ENCODE results near the gene CEP57L1.
"Not testable (repeated sequence)": the region's sequence is repeated elsewhere in the genome, so short reads cannot be mapped to it uniquely, and the experiment has no call there.

Gene CEP57L1

GRCh38 chr6:109125504-109125903 lies 30.2 kb downstream of the CEP57L1 start:
- H3K9ac ChIP-seq (ENCODE audit: low read length), result no peak overlapping the region
- no CpG with 5 or more reads among the region's 3 CpGs for WGBS (ENCODE audit: extremely low coverage, insufficient coverage, insufficient read length)

GRCh38 chr6:109130065-109130464 lies 34.8 kb downstream of the CEP57L1 start:
- Histone ChIP-seq H2AFZ (ENCODE audit: insufficient read depth, low read length, poor library complexity) (no peak overlapping the region), H4K12ac (ENCODE audit: low read depth, low read length) (no peak overlapping the region), H2BK120ac (ENCODE audit: insufficient read depth, low read length, poor library complexity) (no peak overlapping the region), H3K36me3 (ENCODE audit: control insufficient read depth in 1 of 2, insufficient read depth in 2 of 2, low read length in 2 of 2) (no peaks in the 10 kb centered on the region), H3K23ac (ENCODE audit: low read length) (no peak overlapping the region), H4K91ac (ENCODE audit: low read depth, low read length) (no peak overlapping the region), H3K9ac (ENCODE audit: low read length) (no peak overlapping the region), H3K4me1 (ENCODE audit: control insufficient read depth in 1 of 2, insufficient read depth in 2 of 2, low read length in 2 of 2) (no peaks in the 10 kb centered on the region), H3K9me3 (ENCODE audit: insufficient read depth, low read depth, low read length) (no peaks in the 10 kb centered on the region), H2AK5ac (ENCODE audit: low read length) (no peak overlapping the region), H3K18ac (ENCODE audit: low read length) (no peak overlapping the region), H3K79me1 (ENCODE audit: low read length) (no peaks in the 10 kb centered on the region), H3K79me2 (ENCODE audit: control insufficient read depth, insufficient read depth, low read length, poor library complexity) (no peaks in the 10 kb centered on the region), H4K8ac (ENCODE audit: low read depth, low read length) (no peak overlapping the region), H3K27me3 (ENCODE audit: insufficient read depth, low read length) (no peaks in the 10 kb centered on the region), H3K4me2 (ENCODE audit: low read length) (no peak overlapping the region), H3K4me3 (ENCODE audit: low read depth, low read length) (no peak overlapping the region), H3K27ac (ENCODE audit: low read depth, low read length) (no peak overlapping the region), H2BK5ac (ENCODE audit: low read depth, low read length, poor library complexity) (no peak overlapping the region), H3K14ac (ENCODE audit: low read length) (no peak overlapping the region), H3K4ac (ENCODE audit: low read depth, low read length) (no peak overlapping the region), H2BK12ac (ENCODE audit: low read length) (no peak overlapping the region)
- no peak for DNase-seq
- no CpG with 5 or more reads among the region's 3 CpGs for WGBS (ENCODE audit: extremely low coverage, insufficient coverage, insufficient read length)

More at GRCh38 chr6:109125504-109125903, 30.2 kb downstream of the CEP57L1 start:
- Histone ChIP-seq H3K36me3 (ENCODE audit: control insufficient read depth in 1 of 2, insufficient read depth in 2 of 2, low read length in 2 of 2) (no peaks in the 10 kb centered on the region), H3K4me3 (ENCODE audit: low read depth, low read length) (no peak overlapping the region), H3K23ac (ENCODE audit: low read length) (no peak overlapping the region), H3K14ac (ENCODE audit: low read length) (no peak overlapping the region), H3K18ac (ENCODE audit: low read length) (no peak overlapping the region), H3K4me1 (ENCODE audit: control insufficient read depth in 1 of 2, insufficient read depth in 2 of 2, low read length in 2 of 2) (no peaks in the 10 kb centered on the region), H3K79me1 (ENCODE audit: low read length) (no peaks in the 10 kb centered on the region), H4K91ac (ENCODE audit: low read depth, low read length) (no peak overlapping the region), H2AFZ (ENCODE audit: insufficient read depth, low read length, poor library complexity) (no peak overlapping the region), H2BK12ac (ENCODE audit: low read length) (no peak overlapping the region), H3K4me2 (ENCODE audit: low read length) (no peak overlapping the region), H2BK120ac (ENCODE audit: insufficient read depth, low read length, poor library complexity) (no peak overlapping the region), H3K4ac (ENCODE audit: low read depth, low read length) (no peak overlapping the region), H3K79me2 (ENCODE audit: control insufficient read depth, insufficient read depth, low read length, poor library complexity) (no peaks in the 10 kb centered on the region), H4K8ac (ENCODE audit: low read depth, low read length) (no peak overlapping the region), H3K27ac (ENCODE audit: low read depth, low read length) (no peak overlapping the region), H3K9me3 (ENCODE audit: insufficient read depth, low read depth, low read length) (no peaks in the 10 kb centered on the region), H2AK5ac (ENCODE audit: low read length) (no peak overlapping the region), H4K12ac (ENCODE audit: low read depth, low read length) (no peak overlapping the region), H3K27me3 (ENCODE audit: insufficient read depth, low read length) (no peaks in the 10 kb centered on the region), H2BK5ac (ENCODE audit: low read depth, low read length, poor library complexity) (no peak overlapping the region)
- DNase-seq, result no peak

GRCh38 chr6:109135600-109135999 lies 40.3 kb downstream of the CEP57L1 start:
- not testable (repeated sequence) for H3K4me1 ChIP-seq (ENCODE audit: control insufficient read depth in 1 of 2, insufficient read depth in 2 of 2, low read length in 2 of 2); H3K18ac ChIP-seq (ENCODE audit: low read length); H2AK5ac ChIP-seq (ENCODE audit: low read length); H3K9ac ChIP-seq (ENCODE audit: low read length); H3K14ac ChIP-seq (ENCODE audit: low read length); H2AFZ ChIP-seq (ENCODE audit: insufficient read depth, low read length, poor library complexity); H3K9me3 ChIP-seq (ENCODE audit: insufficient read depth, low read depth, low read length); H4K91ac ChIP-seq (ENCODE audit: low read depth, low read length); H3K27me3 ChIP-seq (ENCODE audit: insufficient read depth, low read length); H3K23ac ChIP-seq (ENCODE audit: low read length); H3K36me3 ChIP-seq (ENCODE audit: control insufficient read depth in 1 of 2, insufficient read depth in 2 of 2, low read length in 2 of 2); H4K12ac ChIP-seq (ENCODE audit: low read depth, low read length); H3K79me2 ChIP-seq (ENCODE audit: control insufficient read depth, insufficient read depth, low read length, poor library complexity); H2BK12ac ChIP-seq (ENCODE audit: low read length); DNase-seq; H2BK5ac ChIP-seq (ENCODE audit: low read depth, low read length, poor library complexity); H3K79me1 ChIP-seq (ENCODE audit: low read length); H3K27ac ChIP-seq (ENCODE audit: low read depth, low read length); H3K4ac ChIP-seq (ENCODE audit: low read depth, low read length); H3K4me2 ChIP-seq (ENCODE audit: low read length); H3K4me3 ChIP-seq (ENCODE audit: low read depth, low read length); H4K8ac ChIP-seq (ENCODE audit: low read depth, low read length); H2BK120ac ChIP-seq (ENCODE audit: insufficient read depth, low read length, poor library complexity)
- no CpG with 5 or more reads among the region's 1 CpG for WGBS (ENCODE audit: extremely low coverage, insufficient coverage, insufficient read length)

- not testable (repeated sequence) for H3K27ac ChIP-seq (ENCODE audit: low read depth, low read length); H4K91ac ChIP-seq (ENCODE audit: low read depth, low read length); H3K18ac ChIP-seq (ENCODE audit: low read length); H4K8ac ChIP-seq (ENCODE audit: low read depth, low read length); H3K4ac ChIP-seq (ENCODE audit: low read depth, low read length); H3K9ac ChIP-seq (ENCODE audit: low read length); H3K14ac ChIP-seq (ENCODE audit: low read length); H3K23ac ChIP-seq (ENCODE audit: low read length); DNase-seq; H3K4me2 ChIP-seq (ENCODE audit: low read length); H2AK5ac ChIP-seq (ENCODE audit: low read length); H3K27me3 ChIP-seq (ENCODE audit: insufficient read depth, low read length); H3K4me3 ChIP-seq (ENCODE audit: low read depth, low read length); H4K12ac ChIP-seq (ENCODE audit: low read depth, low read length); H2BK120ac ChIP-seq (ENCODE audit: insufficient read depth, low read length, poor library complexity); H2BK12ac ChIP-seq (ENCODE audit: low read length); H2BK5ac ChIP-seq (ENCODE audit: low read depth, low read length, poor library complexity); H3K79me1 ChIP-seq (ENCODE audit: low read length); H3K79me2 ChIP-seq (ENCODE audit: control insufficient read depth, insufficient read depth, low read length, poor library complexity); H3K36me3 ChIP-seq (ENCODE audit: control insufficient read depth in 1 of 2, insufficient read depth in 2 of 2, low read length in 2 of 2); H3K4me1 ChIP-seq (ENCODE audit: control insufficient read depth in 1 of 2, insufficient read depth in 2 of 2, low read length in 2 of 2); H3K9me3 ChIP-seq (ENCODE audit: insufficient read depth, low read depth, low read length); H2AFZ ChIP-seq (ENCODE audit: insufficient read depth, low read length, poor library complexity)
- no CpG with 5 or more reads among the region's 6 CpGs for WGBS (ENCODE audit: extremely low coverage, insufficient coverage, insufficient read length)
These were observed 40.7 kb downstream of the CEP57L1 start for GRCh38 chr6:109136039-109136438.

Measured in trophoblast cell (in vitro differentiated cells and primary cell).